ENCODE data around the gene CLSTN3.
A peak's percentile ranks its signal among the peaks of the same experiment; 100 is the strongest.

The CLSTN3 gene

GRCh38 chr12:7180685-7181084, 50.5 kb downstream of the CLSTN3 start:
- TF ChIP-seq TCF12 (IDR thresholded peaks at IDR 0.05; ENCODE audit: low read depth) (no peak), MAX (IDR thresholded peaks at IDR 0.05) (no peak), REST (IDR thresholded peaks at IDR 0.05; ENCODE audit: low read depth) (no peak), ZBTB7A (IDR thresholded peaks at IDR 0.05; ENCODE audit: low read depth) (no peak), TAF1 (IDR thresholded peaks at IDR 0.05; ENCODE audit: low read depth) (no peak), NFIC (IDR thresholded peaks at IDR 0.05) (no peak), EP300 (IDR thresholded peaks at IDR 0.05; ENCODE audit: borderline replicate concordance) (no peak), RAD21 (IDR thresholded peaks at IDR 0.05; ENCODE audit: low read depth) (no peak), CREB1 (IDR thresholded peaks at IDR 0.05; ENCODE audit: low read depth) (no peak), CEBPB (IDR thresholded peaks at IDR 0.05) (no peak), FOXM1 (IDR thresholded peaks at IDR 0.05; ENCODE audit: borderline replicate concordance, low read depth) (no peak), USF1 (IDR thresholded peaks at IDR 0.05) (no peak), TEAD4 (IDR thresholded peaks at IDR 0.05) (no peak), YY1 (IDR thresholded peaks at IDR 0.05; ENCODE audit: low read depth) (no peak), EGR1 (IDR thresholded peaks at IDR 0.05) (no peak)

- TF ChIP-seq EP300 (IDR thresholded peaks at IDR 0.05; ENCODE audit: borderline replicate concordance): no peak
- TF ChIP-seq CEBPB (IDR thresholded peaks at IDR 0.05): no peak
- TF ChIP-seq FOXM1 (IDR thresholded peaks at IDR 0.05; ENCODE audit: borderline replicate concordance, low read depth): no peak
- no peak for TF ChIP-seq NFIC (IDR thresholded peaks at IDR 0.05)
- TF ChIP-seq RAD21 (IDR thresholded peaks at IDR 0.05; ENCODE audit: low read depth): peak; percentile 79
- TF ChIP-seq TEAD4 (IDR thresholded peaks at IDR 0.05): no peak
- 0 out of 2 replicates have a peak, but pooled peaks have one; percentile 3 for TF ChIP-seq CREB1 (IDR thresholded peaks at IDR 0.05; ENCODE audit: low read depth)
- no peak for TF ChIP-seq TCF12 (IDR thresholded peaks at IDR 0.05; ENCODE audit: low read depth)
- peak; percentile 88 for TF ChIP-seq EGR1 (IDR thresholded peaks at IDR 0.05)
- no peak for TF ChIP-seq YY1 (IDR thresholded peaks at IDR 0.05; ENCODE audit: low read depth)
- no peak for TF ChIP-seq USF1 (IDR thresholded peaks at IDR 0.05)
- TF ChIP-seq MAX (IDR thresholded peaks at IDR 0.05): no peak; the same call in 1 of the 2 replicates
- no peak for TF ChIP-seq REST (IDR thresholded peaks at IDR 0.05; ENCODE audit: low read depth)
- TF ChIP-seq TAF1 (IDR thresholded peaks at IDR 0.05; ENCODE audit: low read depth): no peak
- 0 out of 2 replicates have a peak, but pooled peaks have one; percentile 42 for TF ChIP-seq ZBTB7A (IDR thresholded peaks at IDR 0.05; ENCODE audit: low read depth)
Observed at GRCh38 chr12:7188562-7189397, 58.6 kb downstream of the CLSTN3 start.

GRCh38 chr12:7189398-7190267, 59.5 kb downstream of the CLSTN3 start, which contains the start of gene PEX5:
Gene PEX5, plus strand, starts transcription at chr12:7189686. Its CDS starts 692 bp downstream, at chr12:7190378.
- peak; percentile 67 for TF ChIP-seq ZBTB7A (IDR thresholded peaks at IDR 0.05; ENCODE audit: low read depth)
- TF ChIP-seq REST (IDR thresholded peaks at IDR 0.05; ENCODE audit: low read depth): no peak
- no peak for TF ChIP-seq CEBPB (IDR thresholded peaks at IDR 0.05)
- peak; percentile 89 for TF ChIP-seq MAX (IDR thresholded peaks at IDR 0.05)
- TF ChIP-seq CREB1 (IDR thresholded peaks at IDR 0.05; ENCODE audit: low read depth): 0 out of 2 replicates have a peak, but pooled peaks have one; percentile 8
- TF ChIP-seq RAD21 (IDR thresholded peaks at IDR 0.05; ENCODE audit: low read depth): no peak
- no peak for TF ChIP-seq TAF1 (IDR thresholded peaks at IDR 0.05; ENCODE audit: low read depth)
- no peak; the same call in 1 of the 2 replicates for TF ChIP-seq USF1 (IDR thresholded peaks at IDR 0.05)
- no peak for TF ChIP-seq NFIC (IDR thresholded peaks at IDR 0.05)
- TF ChIP-seq TCF12 (IDR thresholded peaks at IDR 0.05; ENCODE audit: low read depth): peak; percentile 52; the same call in 1 of the 2 replicates
- no peak for TF ChIP-seq TEAD4 (IDR thresholded peaks at IDR 0.05)
- 0 out of 2 replicates have a peak, but pooled peaks have one; percentile 14 for TF ChIP-seq YY1 (IDR thresholded peaks at IDR 0.05; ENCODE audit: low read depth)
